ENCODE data around the gene IFT20. TPM values are rescaled to one million over a fixed set of nuclear protein-coding genes. Genes with fewer than 3 reads are reported as not detected.

The IFT20 gene
- total and polyA plus RNA-seq, 3 experiments from 2014 or later, result 26.0 to 44.5 (median 29.4) TPM

- H3K4me1 Mint-ChIP-seq, result peaks cover 24 to 35% (median 25%) of the 10 kb centered on the region in 3 donors
Observed at GRCh38 chr17:28357901-28358197, 22.6 kb upstream of the IFT20 start.

GRCh38 chr17:28357061-28357900 is 22.0 kb upstream of the IFT20 start, which contains the start of gene POLDIP2:
POLDIP2 (minus strand) TSS chr17:28357527; CDS start chr17:28357448, 79 bp downstream.
- POLR2A ChIA-PET, result interaction anchor here (0.6 to 5.4 kb wide), 9 partner anchors 10 to 594 kb away, joined by 3 to 62 read pairs (median 7); partner anchors contain the start of genes IFT20, PHF12, RPL23A and SARM1
- peaks cover 49% of the 10 kb centered on the region for H3K36me3 ChIP-seq (ENCODE audit: insufficient read depth, low read length)
- peak within 1 kb of the TSS; percentile 81 for H3K27ac ChIP-seq (ENCODE audit: low read depth, low read length)
- CTCF ChIA-PET, result interaction anchor here (1.0 to 4.5 kb wide), 8 partner anchors 13 to 50 kb away, joined by 3 to 30 read pairs (median 4); partner anchors contain the start of genes IFT20, TMEM97, TNFAIP1 and VTN
- no peaks in the 10 kb centered on the region for H3K27me3 Mint-ChIP-seq
- H3K9me3 ChIP-seq (ENCODE audit: low read length), result no peaks in the 10 kb centered on the region
- peaks cover 24 to 35% (median 25%) of the 10 kb centered on the region in 3 donors for H3K4me1 Mint-ChIP-seq
- no peaks in the 10 kb centered on the region for H3K9me3 Mint-ChIP-seq
- peak within 1 kb of the TSS; percentile 89 for H3K4me3 ChIP-seq (ENCODE audit: low read length)
- H3K4me3 Mint-ChIP-seq, result peak within 1 kb of the TSS; percentile 91 to 96 (median 93)
- H3K27ac Mint-ChIP-seq, result peak within 1 kb of the TSS; percentile 92 to 98 (median 96)
- peaks cover 0 to 69% (median 11%) of the 10 kb centered on the region in 3 donors for H3K36me3 Mint-ChIP-seq
- no peaks in the 10 kb centered on the region for H3K27me3 ChIP-seq (ENCODE audit: insufficient read depth, low read length, poor library complexity, severe bottlenecking)
- peak; percentile 93 to 97 (median 95) for DNase-seq
- peaks cover 22% of the 10 kb centered on the region for H3K4me1 ChIP-seq (ENCODE audit: insufficient read depth, low read length)

More at GRCh38 chr17:28357901-28358197, 22.6 kb upstream of the IFT20 start:
- POLR2A ChIA-PET, result interaction anchor here (1.0 to 5.4 kb wide), 7 partner anchors 9 to 362 kb away, joined by 3 to 62 read pairs (median 8); partner anchors contain the start of genes IFT20, RPL23A, SARM1 and TNFAIP1
- H3K36me3 Mint-ChIP-seq, result peaks cover 0 to 72% (median 11%) of the 10 kb centered on the region in 3 donors
- no peaks in the 10 kb centered on the region for H3K9me3 Mint-ChIP-seq
- peak overlapping the region; percentile 89 for H3K4me3 ChIP-seq (ENCODE audit: low read length)
- peak overlapping the region; percentile 81 for H3K27ac ChIP-seq (ENCODE audit: low read depth, low read length)
- no peaks in the 10 kb centered on the region for H3K9me3 ChIP-seq (ENCODE audit: low read length)
- DNase-seq, result no peak
- peak overlapping the region; percentile 91 to 96 (median 93) for H3K4me3 Mint-ChIP-seq
- H3K27me3 Mint-ChIP-seq, result no peaks in the 10 kb centered on the region
- peaks cover 47% of the 10 kb centered on the region for H3K36me3 ChIP-seq (ENCODE audit: insufficient read depth, low read length)
- peaks cover 22% of the 10 kb centered on the region for H3K4me1 ChIP-seq (ENCODE audit: insufficient read depth, low read length)
- peak overlapping the region; percentile 92 to 98 (median 96) for H3K27ac Mint-ChIP-seq
- CTCF ChIA-PET, result interaction anchor here (1.0 to 4.5 kb wide), 8 partner anchors 13 to 49 kb away, joined by 3 to 30 read pairs (median 4); partner anchors contain the start of genes IFT20, TMEM97, TNFAIP1 and VTN
- H3K27me3 ChIP-seq (ENCODE audit: insufficient read depth, low read length, poor library complexity, severe bottlenecking), result no peaks in the 10 kb centered on the region

GRCh38 chr17:28350271-28350670 is 15.0 kb upstream of the IFT20 start:
- no peak for DNase-seq
- Histone ChIP-seq H3K4me3 (ENCODE audit: low read length) (no peak overlapping the region), H3K36me3 (ENCODE audit: insufficient read depth, low read length) (peaks cover 65% of the 10 kb centered on the region), H3K4me1 (ENCODE audit: insufficient read depth, low read length) (no peaks in the 10 kb centered on the region), H3K27ac (ENCODE audit: low read depth, low read length) (no peak overlapping the region), H3K27me3 (ENCODE audit: insufficient read depth, low read length, poor library complexity, severe bottlenecking) (no peaks in the 10 kb centered on the region), H3K9me3 (ENCODE audit: low read length) (no peaks in the 10 kb centered on the region)
- no peaks in the 10 kb centered on the region for H3K9me3 Mint-ChIP-seq
- H3K4me1 Mint-ChIP-seq, result peaks cover 0 to 5% (median 0%) of the 10 kb centered on the region in 3 donors
- H3K27me3 Mint-ChIP-seq, result no peaks in the 10 kb centered on the region
- ChIA-PET POLR2A (interaction anchor here (1.3 kb wide), 1 partner anchor 11 kb away, joined by 3 read pairs; no protein-coding TSS in a partner anchor), CTCF (no interaction called here)
- H3K4me3 Mint-ChIP-seq, result no peak overlapping the region
- H3K36me3 Mint-ChIP-seq, result peaks cover 3 to 89% (median 17%) of the 10 kb centered on the region in 3 donors
- H3K27ac Mint-ChIP-seq, result no peak overlapping the region

- DNase-seq, result no peak
- peak overlapping the region in 2 of 8 donors; percentile 42 to 54 for H3K27ac Mint-ChIP-seq
- Histone ChIP-seq H3K4me3 (ENCODE audit: low read length) (no peak overlapping the region), H3K27ac (ENCODE audit: low read depth, low read length) (no peak overlapping the region), H3K4me1 (ENCODE audit: insufficient read depth, low read length) (no peaks in the 10 kb centered on the region), H3K27me3 (ENCODE audit: insufficient read depth, low read length, poor library complexity, severe bottlenecking) (no peaks in the 10 kb centered on the region), H3K36me3 (ENCODE audit: insufficient read depth, low read length) (peaks cover 58% of the 10 kb centered on the region), H3K9me3 (ENCODE audit: low read length) (no peaks in the 10 kb centered on the region)
- ChIA-PET POLR2A (no interaction called here), CTCF (no interaction called here)
- H3K27me3 Mint-ChIP-seq, result no peaks in the 10 kb centered on the region
- H3K4me3 Mint-ChIP-seq, result no peak overlapping the region
- H3K36me3 Mint-ChIP-seq, result peaks cover 3 to 91% (median 13%) of the 10 kb centered on the region in 3 donors
- H3K9me3 Mint-ChIP-seq, result no peaks in the 10 kb centered on the region
- H3K4me1 Mint-ChIP-seq, result no peaks in the 10 kb centered on the region
Observed at GRCh38 chr17:28348979-28349378, 13.7 kb upstream of the IFT20 start.

GRCh38 chr17:28347261-28347891 is 12.1 kb upstream of the IFT20 start:
- no peak for DNase-seq
- H3K27me3 Mint-ChIP-seq, result no peaks in the 10 kb centered on the region
- ChIA-PET CTCF (interaction anchor here (1.1 kb wide), 1 partner anchor 12 kb away, joined by 3 read pairs; the partner anchor contains the start of genes IFT20 and TNFAIP1), POLR2A (no interaction called here)
- peaks cover 3 to 92% (median 17%) of the 10 kb centered on the region in 3 donors for H3K36me3 Mint-ChIP-seq
- Histone ChIP-seq H3K9me3 (ENCODE audit: low read length) (no peaks in the 10 kb centered on the region), H3K4me3 (ENCODE audit: low read length) (no peak overlapping the region), H3K27me3 (ENCODE audit: insufficient read depth, low read length, poor library complexity, severe bottlenecking) (no peaks in the 10 kb centered on the region), H3K27ac (ENCODE audit: low read depth, low read length) (no peak overlapping the region), H3K4me1 (ENCODE audit: insufficient read depth, low read length) (no peaks in the 10 kb centered on the region), H3K36me3 (ENCODE audit: insufficient read depth, low read length) (peaks cover 53% of the 10 kb centered on the region)
- H3K4me3 Mint-ChIP-seq, result no peak overlapping the region
- H3K27ac Mint-ChIP-seq, result peak overlapping the region in 1 of 8 donors; percentile 1
- H3K4me1 Mint-ChIP-seq, result no peaks in the 10 kb centered on the region
- no peaks in the 10 kb centered on the region for H3K9me3 Mint-ChIP-seq

- no peak overlapping the region for H3K4me3 ChIP-seq (ENCODE audit: low read length)
- no peaks in the 10 kb centered on the region for H3K27me3 ChIP-seq (ENCODE audit: insufficient read depth, low read length, poor library complexity, severe bottlenecking)
- ChIA-PET POLR2A (no interaction called here), CTCF (interaction anchor here (1.1 kb wide), 1 partner anchor 11 kb away, joined by 3 read pairs; the partner anchor contains the start of genes IFT20 and TNFAIP1)
- no peaks in the 10 kb centered on the region for H3K4me1 ChIP-seq (ENCODE audit: insufficient read depth, low read length)
- no peak overlapping the region for H3K27ac ChIP-seq (ENCODE audit: low read depth, low read length)
- Mint-ChIP-seq H3K9me3 (no peaks in the 10 kb centered on the region), H3K27ac (no peak overlapping the region), H3K27me3 (no peaks in the 10 kb centered on the region), H3K4me1 (no peaks in the 10 kb centered on the region), H3K36me3 (peaks cover under 1 to 92% (median 15%) of the 10 kb centered on the region in 3 donors), H3K4me3 (no peak overlapping the region)
- DNase-seq, result no peak
- H3K9me3 ChIP-seq (ENCODE audit: low read length), result no peaks in the 10 kb centered on the region
- H3K36me3 ChIP-seq (ENCODE audit: insufficient read depth, low read length), result peaks cover 57% of the 10 kb centered on the region
Observed at GRCh38 chr17:28346746-28347246, 11.5 kb upstream of the IFT20 start.

- no peak overlapping the region for H3K4me3 Mint-ChIP-seq
- POLR2A ChIA-PET, result no interaction called here
- Histone ChIP-seq H3K36me3 (ENCODE audit: insufficient read depth, low read length) (peaks cover 55% of the 10 kb centered on the region), H3K27ac (ENCODE audit: low read depth, low read length) (no peak overlapping the region), H3K27me3 (ENCODE audit: insufficient read depth, low read length, poor library complexity, severe bottlenecking) (no peaks in the 10 kb centered on the region), H3K9me3 (ENCODE audit: low read length) (no peaks in the 10 kb centered on the region), H3K4me3 (ENCODE audit: low read length) (no peak overlapping the region), H3K4me1 (ENCODE audit: insufficient read depth, low read length) (no peaks in the 10 kb centered on the region)
- H3K9me3 Mint-ChIP-seq, result no peaks in the 10 kb centered on the region
- no peaks in the 10 kb centered on the region for H3K27me3 Mint-ChIP-seq
- H3K4me1 Mint-ChIP-seq, result no peaks in the 10 kb centered on the region
- no peak for DNase-seq
- H3K36me3 Mint-ChIP-seq, result peaks cover 0 to 92% (median 11%) of the 10 kb centered on the region in 3 donors
- H3K27ac Mint-ChIP-seq, result peak overlapping the region in 1 of 8 donors; percentile 21
- CTCF ChIA-PET, result no interaction called here
Observed at GRCh38 chr17:28346199-28346580, 10.9 kb upstream of the IFT20 start.
